ENCODE measurements around the gene TTR.

Gene TTR

GRCh38 chr18:31643003-31643402 is 51.3 kb downstream of the TTR start:
- H3K36me3 ChIP-seq (ENCODE audit: control insufficient read depth, low read depth, low read length) = peaks cover 8% of the 10 kb centered on the region
- H3K27me3 ChIP-seq (ENCODE audit: control insufficient read depth, insufficient read depth, low read length) = no peaks in the 10 kb centered on the region
- H3K9ac ChIP-seq (ENCODE audit: low read length) = no peak overlapping the region
- H3K4me1 ChIP-seq (ENCODE audit: control insufficient read depth, low read depth, low read length) = peaks cover 18% of the 10 kb centered on the region
- H3K4me3 ChIP-seq (ENCODE audit: low read length) = no peak overlapping the region
- no peak overlapping the region for H3K27ac ChIP-seq (ENCODE audit: low read length)
- H3K9me3 ChIP-seq (ENCODE audit: control insufficient read depth, low read depth, low read length) = no peaks in the 10 kb centered on the region

GRCh38 chr18:31645411-31645810 is 53.7 kb downstream of the TTR start:
- Histone ChIP-seq H3K9me3 (ENCODE audit: control insufficient read depth, low read depth, low read length) (no peaks in the 10 kb centered on the region), H3K27ac (ENCODE audit: low read length) (no peak overlapping the region), H3K4me1 (ENCODE audit: control insufficient read depth, low read depth, low read length) (peaks cover 19% of the 10 kb centered on the region)

DNA sequence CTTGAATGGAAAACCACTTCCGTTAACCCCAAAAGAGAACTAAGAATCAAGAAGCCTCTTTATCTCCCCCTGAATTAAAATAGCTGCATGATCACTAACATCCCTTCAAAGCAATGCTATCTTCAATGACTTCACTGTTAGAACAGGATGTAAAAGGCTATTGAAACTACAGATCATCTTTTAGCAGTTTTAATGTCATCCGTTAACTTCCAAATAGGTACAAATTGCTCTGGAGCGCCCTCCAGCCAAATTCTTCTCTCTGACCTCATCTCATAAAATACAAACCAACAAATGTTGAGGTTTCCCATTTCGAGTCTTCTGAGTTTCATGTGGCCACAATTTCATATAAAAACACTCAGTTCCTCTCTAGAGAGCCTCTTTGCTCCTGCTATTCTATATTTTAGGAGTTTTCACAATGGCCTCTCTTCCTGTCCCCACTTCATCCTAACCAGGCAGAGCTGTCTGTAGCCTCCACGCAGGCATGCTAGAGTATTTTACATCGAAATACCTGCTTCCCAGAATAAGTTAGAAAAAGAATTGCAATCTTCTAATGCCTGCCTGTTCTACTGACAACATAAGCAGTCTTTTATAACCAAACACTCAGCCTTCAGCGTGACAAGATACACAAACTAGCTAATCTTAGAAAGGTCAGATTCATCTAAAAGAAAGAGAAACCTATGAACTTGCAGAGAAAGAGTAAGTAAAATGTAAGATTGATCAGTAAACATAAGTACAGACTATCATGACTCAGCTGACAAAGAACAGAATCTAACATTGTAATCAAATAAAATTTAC is 54.9 kb downstream of the TTR start:
- Histone ChIP-seq H3K36me3 (ENCODE audit: control insufficient read depth, low read depth, low read length) (peaks cover 5% of the 10 kb centered on the region), H3K4me3 (ENCODE audit: low read length) (no peak overlapping the region)

More at GRCh38 chr18:31645411-31645810, 53.7 kb downstream of the TTR start:
- Histone ChIP-seq H3K9ac (ENCODE audit: low read length) (no peak overlapping the region), H3K36me3 (ENCODE audit: control insufficient read depth, low read depth, low read length) (peaks cover 5% of the 10 kb centered on the region), H3K4me3 (ENCODE audit: low read length) (no peak overlapping the region), H3K27me3 (ENCODE audit: control insufficient read depth, insufficient read depth, low read length) (no peaks in the 10 kb centered on the region)

DNA sequence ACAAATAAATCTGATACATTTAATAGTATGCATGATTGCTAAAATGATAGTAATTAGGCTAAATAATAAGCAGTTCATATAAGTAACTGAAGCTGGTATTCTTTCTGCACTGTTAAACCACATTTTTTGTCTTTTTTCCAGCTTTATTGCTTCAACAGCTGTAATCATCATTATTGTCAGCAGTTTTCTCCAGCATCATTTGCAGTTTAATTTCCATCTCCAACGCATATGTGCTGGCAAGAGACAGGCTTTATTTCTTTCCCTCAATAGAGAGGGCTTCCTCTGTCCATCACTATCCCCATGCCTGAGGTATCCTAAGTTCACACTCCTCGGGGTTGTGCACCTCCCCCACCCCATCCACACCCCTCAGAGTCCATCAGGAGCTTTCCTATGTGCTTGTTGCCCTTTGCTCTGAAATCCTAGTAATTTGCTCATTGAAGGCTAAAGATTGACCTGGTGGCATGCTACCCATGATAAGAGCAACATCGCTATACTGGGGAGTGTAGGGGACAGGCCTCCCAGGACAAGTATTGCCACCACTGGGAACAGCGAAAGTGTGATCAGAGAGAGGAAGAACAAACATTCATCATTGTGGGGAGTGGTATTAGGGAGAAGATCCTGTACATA is 55.6 kb downstream of the TTR start:
- H3K27ac ChIP-seq (ENCODE audit: low read length) = no peak overlapping the region
- H3K36me3 ChIP-seq (ENCODE audit: control insufficient read depth, low read depth, low read length) = peaks cover 5% of the 10 kb centered on the region
- no peaks in the 10 kb centered on the region for H3K9me3 ChIP-seq (ENCODE audit: control insufficient read depth, low read depth, low read length)
- no peak overlapping the region for H3K9ac ChIP-seq (ENCODE audit: low read length)
- H3K27me3 ChIP-seq (ENCODE audit: control insufficient read depth, insufficient read depth, low read length) = no peaks in the 10 kb centered on the region
- no peak overlapping the region for H3K4me3 ChIP-seq (ENCODE audit: low read length)
- H3K4me1 ChIP-seq (ENCODE audit: control insufficient read depth, low read depth, low read length) = peaks cover 19% of the 10 kb centered on the region

More for the DNA sequence above, 54.9 kb downstream of the TTR start:
- Histone ChIP-seq H3K9me3 (ENCODE audit: control insufficient read depth, low read depth, low read length) (no peaks in the 10 kb centered on the region), H3K27ac (ENCODE audit: low read length) (no peak overlapping the region), H3K4me1 (ENCODE audit: control insufficient read depth, low read depth, low read length) (peaks cover 19% of the 10 kb centered on the region), H3K27me3 (ENCODE audit: control insufficient read depth, insufficient read depth, low read length) (no peaks in the 10 kb centered on the region), H3K9ac (ENCODE audit: low read length) (no peak overlapping the region)
